GM10266 (cell line): ENCODE data around the gene INKA1.

Source experiments
- DNase-seq: peaks from one replicate; pipeline ENCODE4 v3.0.0; 2012; ENCODE audit errors: extremely low spot score
- CTCF ChIP-seq: IDR thresholded peaks from 2 replicates; pipeline ENCODE4 v1.5.1; 2012; ENCODE audit warnings: mild to moderate bottlenecking, low read depth; ENCODE audit not compliant: control insufficient read depth, insufficient read depth; ENCODE audit errors: missing control alignments

The INKA1 gene

DNA sequence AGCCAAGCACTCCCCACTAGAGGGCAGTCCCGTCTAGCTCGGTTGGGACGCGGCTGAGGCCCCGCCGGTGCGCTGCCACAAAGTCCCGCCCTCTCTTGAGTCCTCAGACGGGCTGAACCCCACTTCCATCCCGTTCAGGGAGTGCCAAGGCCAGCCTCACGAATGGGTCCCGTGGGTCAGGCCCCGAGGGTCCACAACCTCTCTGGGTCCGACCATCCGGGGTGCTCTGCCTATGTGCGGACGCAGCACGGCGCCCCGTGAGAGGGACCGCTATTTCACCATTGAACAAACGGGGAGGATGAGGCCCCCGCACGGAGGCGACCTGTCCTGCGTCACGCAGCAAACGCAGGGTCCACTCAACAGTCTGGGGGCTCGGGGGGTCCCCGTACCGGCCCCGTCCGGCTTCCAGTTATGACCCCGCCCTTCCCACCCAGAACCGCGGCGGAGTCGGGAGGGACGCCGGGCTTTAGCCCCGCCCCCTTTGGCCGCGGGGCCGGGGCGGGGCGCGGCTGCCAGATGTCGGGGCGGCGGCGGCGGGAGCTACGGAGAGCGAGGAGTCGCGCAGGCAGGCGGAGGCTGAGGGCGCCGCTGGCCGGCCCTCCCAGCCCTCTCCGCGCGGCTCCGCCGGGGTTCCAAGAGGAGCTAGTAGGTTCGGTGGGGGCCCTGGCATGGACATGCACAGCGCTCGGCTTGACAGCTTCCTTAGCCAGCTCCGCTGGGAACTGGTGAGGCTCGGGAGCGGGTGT, at the start of gene INKA1:
Gene INKA1, plus strand, starts transcription at position 543 of the 746 bp plus-strand sequence. Its CDS starts 132 bp downstream, at position 675.
- peak; percentile 90 for DNase-seq
- peak; percentile 95 for TF ChIP-seq CTCF

DNA sequence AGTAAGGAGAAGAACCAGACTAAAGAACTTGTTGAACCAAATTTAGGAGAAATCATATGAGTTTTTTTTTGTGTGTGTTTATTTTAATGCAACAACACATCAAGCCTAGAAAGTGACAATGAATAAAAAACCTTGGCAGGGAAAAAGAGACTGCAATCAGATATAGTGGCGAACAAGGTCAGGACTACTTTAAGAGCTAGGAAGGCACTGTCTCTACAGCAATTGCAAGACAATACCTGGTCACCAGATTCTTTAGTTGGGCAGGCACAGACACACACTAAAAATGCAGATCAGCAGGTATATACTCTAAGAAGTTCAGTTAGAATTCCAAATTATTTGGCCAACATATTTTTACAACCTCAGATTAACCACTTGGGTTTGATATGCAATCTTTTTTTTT, 48.5 kb upstream of the INKA1 start:
- DNase-seq, result no peak
- no peak for TF ChIP-seq CTCF

- no peak for DNase-seq
- TF ChIP-seq CTCF, result no peak
Measured at GRCh38 chr3:49756036-49756435, 47.0 kb upstream of the INKA1 start.

- no peak for TF ChIP-seq CTCF
- no peak for DNase-seq
Measured at GRCh38 chr3:49757197-49757596, 45.9 kb upstream of the INKA1 start.

DNA sequence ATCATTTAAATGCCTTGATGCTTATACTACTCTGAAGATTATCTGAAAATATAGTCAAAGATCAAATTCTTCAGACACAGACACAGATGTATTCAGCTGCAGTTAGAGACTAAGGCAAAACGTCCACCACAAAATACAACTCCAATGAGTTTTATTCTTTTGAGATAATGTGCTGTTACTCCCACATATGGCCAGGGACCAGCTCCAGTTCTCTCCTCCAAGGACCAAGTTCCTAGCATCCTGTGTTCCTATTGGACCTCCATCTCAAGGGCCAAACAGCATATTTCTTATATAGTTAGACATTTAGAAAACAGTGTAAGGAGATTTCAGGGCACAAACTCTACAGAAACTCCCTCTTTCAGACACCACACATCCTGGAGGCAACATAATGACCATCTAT, 43.8 kb upstream of the INKA1 start:
- TF ChIP-seq CTCF, result no peak
- DNase-seq, result no peak

- DNase-seq, result no peak
- no peak for TF ChIP-seq CTCF
Measured at GRCh38 chr3:49761661-49762060, 41.4 kb upstream of the INKA1 start.

DNA sequence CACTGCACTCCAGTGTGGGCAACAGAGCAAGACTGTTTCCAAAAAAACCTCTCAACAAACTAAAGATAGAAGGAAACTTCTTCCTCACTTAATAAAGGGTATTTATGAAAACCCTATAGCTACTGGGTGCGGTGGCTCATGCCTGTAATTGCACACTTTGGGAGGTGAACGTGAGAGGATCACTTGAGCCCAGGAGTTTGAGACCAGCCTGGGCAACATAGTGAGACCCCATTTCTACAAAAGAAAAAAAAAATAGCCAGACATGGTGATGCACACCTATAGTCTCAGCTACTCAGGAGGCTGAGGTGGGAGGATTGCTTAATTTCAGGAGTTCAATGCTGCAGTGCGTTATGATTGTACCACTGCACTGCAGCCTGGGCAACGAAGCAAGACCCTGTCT, 39.1 kb upstream of the INKA1 start:
- TF ChIP-seq CTCF, result no peak
- DNase-seq, result no peak
